ENCODE results near the gene NFATC2. TPM values are rescaled to one million over a fixed set of nuclear protein-coding genes. Genes with fewer than 3 reads are reported as not detected.
A peak's percentile ranks its signal among the peaks of the same experiment; 100 is the strongest.
"Not testable (repeated sequence)": the region's sequence is repeated elsewhere in the genome, so short reads cannot be mapped to it uniquely, and the experiment has no call there.

The NFATC2 gene
- total and polyA plus RNA-seq, 12 donors = 0.61 to 7.7 (median 4.0) TPM

GRCh38 chr20:51542033-51542570, 417 bp downstream of the NFATC2 start:
- no peaks in the 10 kb centered on the region for H3K36me3 ChIP-seq (replicated peaks in 1 of 2)
- peak overlapping the region in 1 of 4 donors; percentile 53 for H3K4me3 ChIP-seq
- intact Hi-C loops (cut with DNase I) = no loop called here
- no peak for TF ChIP-seq POLR2A (IDR thresholded peaks at IDR 0.05)
- TF ChIP-seq CTCF (IDR thresholded peaks at IDR 0.05) = peak in 1 of 6 experiments; percentile 9
- H3K27me3 ChIP-seq = no peaks in the 10 kb centered on the region
- H3K4me1 ChIP-seq (replicated peaks in 1 of 2) = peaks cover 4 to 7% of the 10 kb centered on the region in 2 donors
- WGBS, 4 donors = 14 to 19% (median 18%) methylated on average over 16 to 29 of the region's 29 CpGs; no CpG with 5 or more reads in 1 of the 4 donors
- H3K27ac ChIP-seq = peak overlapping the region in 4 of 5 donors; percentile 6 to 72 (median 46)
- no peaks in the 10 kb centered on the region for H3K9me3 ChIP-seq (replicated peaks in 1 of 3)
- peak in 3 of 7 donors; percentile 21 to 29 (median 23) for DNase-seq

- Histone ChIP-seq H3K27me3 (no peaks in the 10 kb centered on the region), H3K4me3 (peak overlapping the region in 1 of 4 donors; percentile 53), H3K36me3 (replicated peaks in 1 of 2) (no peaks in the 10 kb centered on the region), H3K4me1 (replicated peaks in 1 of 2) (peaks cover 4 to 7% of the 10 kb centered on the region in 2 donors), H3K27ac (peak overlapping the region in 2 of 5 donors; percentile 67 to 72), H3K9me3 (replicated peaks in 1 of 3) (no peaks in the 10 kb centered on the region)
- WGBS, 4 donors = 22 to 38% (median 30%) methylated on average over 12 to 13 of the region's 13 CpGs
- intact Hi-C loops (cut with DNase I) = no loop called here
- TF ChIP-seq CTCF (IDR thresholded peaks at IDR 0.05) (no peak), POLR2A (IDR thresholded peaks at IDR 0.05) (peak in 1 of 2 donors; percentile 6)
- peak; percentile 37 to 87 (median 67) for DNase-seq
These were observed 1.1 kb downstream of the NFATC2 start for GRCh38 chr20:51541189-51542032.

GRCh38 chr20:51540580-51540979, 1.9 kb downstream of the NFATC2 start:
- intact Hi-C loops (cut with DNase I) = no loop called here
- Histone ChIP-seq H3K4me1 (replicated peaks in 1 of 2) (peaks cover 4 to 7% of the 10 kb centered on the region in 2 donors), H3K36me3 (replicated peaks in 1 of 2) (no peaks in the 10 kb centered on the region), H3K4me3 (no peak overlapping the region), H3K27ac (peak overlapping the region in 1 of 5 donors; percentile 67), H3K9me3 (replicated peaks in 1 of 3) (no peaks in the 10 kb centered on the region), H3K27me3 (no peaks in the 10 kb centered on the region)
- DNase-seq = no peak
- 62 to 82% (median 70%) methylated on average over 6 of the region's 6 CpGs for WGBS, 4 donors
- TF ChIP-seq POLR2A (IDR thresholded peaks at IDR 0.05) = no peak
- no peak for TF ChIP-seq CTCF (IDR thresholded peaks at IDR 0.05)

GRCh38 chr20:51540074-51540473, 2.4 kb downstream of the NFATC2 start:
- intact Hi-C loops (cut with DNase I); DNase-seq; H3K36me3 ChIP-seq (replicated peaks in 1 of 2); H3K9me3 ChIP-seq (replicated peaks in 1 of 3); H3K27ac ChIP-seq; H3K4me1 ChIP-seq (replicated peaks in 1 of 2); H3K4me3 ChIP-seq; H3K27me3 ChIP-seq: not testable (repeated sequence)
- 69 to 85% (median 82%) methylated on average over 2 to 7 of the region's 7 CpGs for WGBS, 4 donors
